Activated T-cell treated with anti-CD3 and anti-CD28 coated beads for 4 hours (primary cell): ENCODE results near the gene KMT2C.
"Not testable (repeated sequence)": the region's sequence is repeated elsewhere in the genome, so short reads cannot be mapped to it uniquely, and the experiment has no call there.

Experiments used
- DNase-seq: peaks from one replicate; pipeline ENCODE4 v3.0.0-alpha.2; 2020

Gene KMT2C

DNA sequence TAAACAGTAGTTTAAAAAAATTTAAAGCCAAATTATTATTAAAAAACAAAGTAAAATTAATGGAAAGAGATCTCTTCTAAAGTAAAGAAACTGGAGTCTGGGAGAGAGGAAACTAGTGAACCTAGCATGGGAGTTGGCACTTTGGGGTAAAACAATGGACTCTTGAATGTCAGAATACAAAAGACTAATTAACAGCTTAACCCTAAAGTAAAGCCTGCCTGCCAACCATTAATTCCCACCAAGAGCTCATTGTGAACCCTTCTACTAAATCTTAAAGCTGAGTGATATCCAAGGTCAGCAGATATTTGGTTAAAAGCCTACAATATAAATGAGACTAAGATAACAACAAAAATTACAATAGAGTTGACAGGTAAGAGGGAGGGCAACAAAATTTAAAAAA, 36.5 kb downstream of the KMT2C start:
- no peak for DNase-seq

DNA sequence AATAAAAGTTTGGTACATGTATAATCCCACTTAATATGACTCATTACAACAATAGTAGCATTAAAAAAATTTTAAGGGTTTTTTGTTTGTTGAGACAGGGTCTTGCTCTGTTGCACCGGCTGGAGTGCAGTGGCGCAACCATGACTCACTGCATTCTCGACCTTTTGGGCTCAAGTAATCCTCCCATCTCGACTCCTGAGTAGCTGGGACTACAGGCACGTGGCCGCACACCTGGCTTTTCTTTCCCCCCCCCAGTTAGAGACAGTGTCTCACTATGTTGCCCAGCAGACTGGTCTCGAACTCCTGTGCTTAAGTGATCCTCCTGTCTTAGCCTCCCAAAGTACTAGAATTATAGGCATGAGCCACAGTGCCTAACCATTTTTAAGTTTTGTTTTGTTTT, 40.7 kb downstream of the KMT2C start:
- no peak for DNase-seq

DNA sequence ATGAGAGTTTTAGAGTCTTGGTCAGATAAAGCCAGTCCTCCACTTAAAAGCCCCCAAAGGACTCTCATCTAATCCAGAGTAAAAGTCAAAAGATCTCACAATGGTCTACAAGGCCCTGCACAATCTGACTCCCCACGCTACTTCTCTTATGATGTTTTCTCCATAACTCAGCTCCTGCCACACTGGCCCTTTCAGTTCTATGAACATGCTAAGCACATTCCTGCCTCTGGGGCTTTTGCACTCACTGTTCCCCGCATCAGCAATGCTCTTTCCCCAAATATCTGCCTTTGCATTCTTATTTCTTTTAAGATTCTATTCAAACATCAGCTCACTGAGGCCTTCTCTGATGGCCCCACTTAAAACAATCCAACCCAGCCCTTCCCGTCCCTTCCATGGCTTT, 41.6 kb downstream of the KMT2C start:
- DNase-seq: not testable (repeated sequence)

DNA sequence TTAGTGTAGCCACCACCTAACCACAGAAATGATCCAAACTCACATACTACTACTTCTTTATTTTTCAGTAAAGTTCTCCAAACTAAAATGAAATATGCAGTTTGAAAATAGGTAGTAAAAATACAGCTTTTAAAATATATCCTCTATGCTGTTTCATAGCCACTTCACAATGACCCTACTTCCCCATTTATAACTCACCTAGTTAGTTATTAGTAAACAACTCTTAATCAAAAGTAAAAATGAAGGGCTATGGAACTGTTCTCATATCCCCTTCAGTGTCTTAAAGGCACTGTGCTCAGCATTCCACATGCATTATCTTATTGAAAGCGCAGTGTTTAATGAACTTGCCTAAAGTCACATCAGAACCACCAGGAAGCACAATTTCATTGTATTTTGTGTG, 43.5 kb downstream of the KMT2C start:
- no peak for DNase-seq

DNA sequence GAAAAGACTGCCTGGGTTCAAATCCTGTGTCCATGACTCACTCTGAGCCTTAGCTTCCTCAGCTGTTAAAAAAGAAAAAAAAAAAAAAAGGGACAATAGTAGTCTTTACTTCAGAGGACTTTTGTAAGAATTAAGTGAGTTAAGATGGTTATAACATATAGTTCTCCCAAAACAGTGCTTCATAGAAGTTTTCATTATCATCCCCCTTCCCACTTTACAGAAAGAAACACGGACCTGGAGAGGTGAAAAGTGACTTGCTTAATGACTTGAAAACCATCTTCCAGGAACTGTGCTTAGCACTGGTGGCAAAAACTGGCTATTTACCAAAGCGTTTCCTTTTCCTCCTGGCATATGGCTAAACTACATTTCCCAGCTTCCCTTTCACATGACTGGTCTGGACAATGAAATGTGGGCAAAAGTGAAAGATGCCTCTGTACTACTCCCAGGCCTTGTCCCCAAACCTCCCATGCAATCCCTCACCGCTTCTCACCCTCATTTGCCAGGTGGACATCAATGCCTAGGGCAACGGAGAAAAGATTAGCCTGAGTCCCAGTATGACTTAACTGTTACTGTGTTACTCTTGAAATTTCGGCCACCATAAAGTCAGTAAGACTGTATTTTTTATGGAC, 49.6 kb downstream of the KMT2C start:
- not testable (repeated sequence) for DNase-seq

DNA sequence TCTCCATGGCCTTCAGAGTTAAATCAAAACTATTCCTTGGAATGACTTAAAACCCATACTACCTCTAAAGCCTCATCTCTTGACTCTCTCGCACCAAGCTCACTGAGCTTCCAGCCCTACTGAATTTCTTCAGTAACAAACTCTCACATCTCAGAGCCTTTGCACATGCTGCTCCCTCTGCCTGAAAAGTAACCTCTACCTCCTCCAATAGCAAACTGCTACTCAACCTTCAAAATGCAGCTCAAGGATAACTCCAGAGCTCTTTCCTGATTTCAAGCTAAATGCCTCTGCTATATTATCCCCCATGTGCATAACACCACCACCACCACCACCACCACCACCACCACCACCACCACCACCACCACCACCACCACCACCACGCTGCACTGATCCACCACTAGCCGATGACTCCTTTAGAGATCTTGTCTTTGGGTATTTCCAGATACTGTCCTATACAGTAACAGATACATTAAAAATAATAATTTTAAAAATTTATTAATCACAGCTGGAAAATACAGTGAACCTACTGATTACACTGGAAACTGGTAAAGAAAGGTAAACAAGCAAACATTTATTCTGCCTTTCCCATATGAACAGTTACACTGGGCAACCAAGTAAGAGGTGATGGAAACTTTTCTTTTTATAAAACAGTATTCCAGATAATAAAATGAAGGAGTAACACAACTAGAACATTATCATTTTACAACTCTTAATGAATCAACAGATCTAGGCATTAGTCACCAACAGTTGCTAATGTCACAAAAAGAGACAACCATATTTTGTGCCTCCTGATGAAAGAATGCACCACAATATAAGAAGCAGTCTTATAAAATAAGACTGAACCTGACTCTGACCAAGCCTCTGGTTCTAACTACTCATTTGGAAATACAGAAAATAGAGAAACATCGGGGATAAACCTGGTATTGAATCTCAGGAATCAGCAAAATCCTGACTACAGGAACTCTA, 51.3 kb downstream of the KMT2C start:
- DNase-seq: not testable (repeated sequence)

DNA sequence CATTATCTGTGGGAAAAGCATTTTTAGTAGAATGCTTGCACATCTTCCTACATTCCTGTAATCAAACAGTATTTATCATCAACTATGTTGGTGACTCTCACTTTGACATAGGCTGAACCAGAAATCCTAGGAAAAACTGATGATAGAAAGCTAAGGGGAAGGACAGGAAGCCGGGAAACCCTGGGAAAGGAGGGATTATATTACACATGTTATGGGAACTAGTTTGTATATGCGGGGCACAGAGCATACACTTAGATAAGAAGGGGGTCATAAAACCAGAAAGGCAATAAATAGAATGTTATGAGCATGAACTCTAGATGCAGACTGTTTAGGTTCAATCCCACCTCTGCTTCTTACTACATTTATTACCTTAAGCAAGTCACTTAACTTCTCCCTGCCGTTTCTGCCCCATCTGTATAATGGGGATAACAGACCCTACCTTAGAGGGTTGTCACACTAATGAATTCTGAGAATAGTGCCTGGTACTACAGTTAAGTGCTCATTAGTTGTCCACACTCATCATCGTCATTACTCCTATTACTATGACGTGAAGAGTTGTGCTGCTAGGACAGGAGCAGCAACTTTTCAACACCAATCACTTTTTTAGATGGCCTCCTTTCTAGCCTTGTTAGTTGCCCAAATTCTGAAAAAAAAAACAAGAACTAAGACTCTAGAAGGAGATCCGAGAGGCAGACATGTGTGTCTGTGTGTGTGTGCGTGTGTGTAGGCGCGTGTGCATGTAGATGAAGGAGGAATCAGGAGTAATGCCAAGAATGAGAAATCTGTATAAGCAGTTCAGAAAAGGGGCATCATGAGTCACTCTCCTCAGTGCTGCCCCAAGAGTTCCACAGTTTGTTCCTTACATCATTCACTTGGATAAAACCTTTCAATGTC, 52.2 kb downstream of the KMT2C start:
- DNase-seq: no peak

DNA sequence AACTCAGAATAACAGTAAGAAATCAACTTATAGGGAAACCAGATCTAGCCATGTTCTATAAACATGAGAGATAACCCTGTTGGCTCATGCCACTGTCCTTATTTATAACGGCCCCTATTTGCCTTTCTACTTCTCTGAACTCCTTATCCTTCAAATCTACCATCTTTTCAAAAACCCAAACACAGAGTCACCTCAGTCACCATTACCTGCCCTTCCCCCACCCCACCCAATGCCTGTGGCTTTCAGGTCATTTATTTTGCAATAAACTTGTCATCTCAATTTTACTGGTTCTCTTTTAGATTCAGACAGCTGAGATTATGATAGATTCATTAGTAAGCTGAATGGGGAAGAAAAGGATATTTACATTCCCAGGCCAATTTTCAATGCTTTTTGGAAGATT, 53.6 kb downstream of the KMT2C start:
- no peak for DNase-seq

DNA sequence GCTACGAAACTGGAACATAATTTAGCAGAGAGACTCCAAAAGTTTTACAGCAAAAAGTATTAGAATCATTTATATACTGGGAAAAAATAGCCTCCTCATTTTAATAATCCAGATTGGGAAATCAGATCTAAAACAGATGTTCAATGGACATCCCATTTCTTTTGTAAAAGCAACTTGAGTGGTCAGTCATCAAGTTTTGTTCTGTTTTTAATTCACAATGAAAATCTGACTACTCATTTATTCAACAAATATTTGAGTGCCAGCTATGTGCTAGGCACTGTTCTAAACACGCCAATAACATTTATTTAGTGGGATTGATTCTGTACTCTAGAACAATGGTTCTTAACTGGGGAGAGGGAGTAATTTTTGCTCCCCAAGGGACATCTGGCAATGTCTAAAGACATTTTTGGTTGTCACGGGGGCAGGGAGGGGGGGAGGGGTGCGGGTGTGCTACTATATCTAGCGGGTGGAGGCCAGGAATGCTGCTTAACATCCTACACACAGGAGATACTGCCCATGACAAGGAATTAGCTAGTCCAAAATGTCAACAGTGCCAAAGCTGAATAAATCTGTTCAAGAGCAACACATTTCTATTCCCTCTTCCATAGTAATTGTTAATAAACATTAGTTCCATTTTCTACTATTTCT, 54.7 kb downstream of the KMT2C start:
- DNase-seq: not testable (repeated sequence)

DNA sequence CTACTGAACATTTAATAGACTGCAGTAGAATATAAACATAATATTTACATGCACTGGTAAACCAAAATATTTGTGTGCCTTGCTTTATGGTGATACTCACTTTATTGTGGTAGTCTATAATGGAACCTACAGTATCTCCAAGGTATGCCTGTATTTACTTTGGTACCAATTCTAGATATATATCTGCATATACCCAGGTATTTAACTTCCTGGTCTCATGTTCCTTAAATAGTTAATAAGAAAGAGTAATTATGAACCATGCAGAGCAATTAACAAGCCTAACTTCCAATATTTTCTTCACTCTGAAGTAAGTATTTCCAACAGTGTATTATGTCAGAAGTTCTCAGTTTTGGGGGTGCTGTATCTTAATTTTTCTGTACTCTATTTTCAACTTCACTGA, 57.3 kb downstream of the KMT2C start:
- not testable (repeated sequence) for DNase-seq

DNA sequence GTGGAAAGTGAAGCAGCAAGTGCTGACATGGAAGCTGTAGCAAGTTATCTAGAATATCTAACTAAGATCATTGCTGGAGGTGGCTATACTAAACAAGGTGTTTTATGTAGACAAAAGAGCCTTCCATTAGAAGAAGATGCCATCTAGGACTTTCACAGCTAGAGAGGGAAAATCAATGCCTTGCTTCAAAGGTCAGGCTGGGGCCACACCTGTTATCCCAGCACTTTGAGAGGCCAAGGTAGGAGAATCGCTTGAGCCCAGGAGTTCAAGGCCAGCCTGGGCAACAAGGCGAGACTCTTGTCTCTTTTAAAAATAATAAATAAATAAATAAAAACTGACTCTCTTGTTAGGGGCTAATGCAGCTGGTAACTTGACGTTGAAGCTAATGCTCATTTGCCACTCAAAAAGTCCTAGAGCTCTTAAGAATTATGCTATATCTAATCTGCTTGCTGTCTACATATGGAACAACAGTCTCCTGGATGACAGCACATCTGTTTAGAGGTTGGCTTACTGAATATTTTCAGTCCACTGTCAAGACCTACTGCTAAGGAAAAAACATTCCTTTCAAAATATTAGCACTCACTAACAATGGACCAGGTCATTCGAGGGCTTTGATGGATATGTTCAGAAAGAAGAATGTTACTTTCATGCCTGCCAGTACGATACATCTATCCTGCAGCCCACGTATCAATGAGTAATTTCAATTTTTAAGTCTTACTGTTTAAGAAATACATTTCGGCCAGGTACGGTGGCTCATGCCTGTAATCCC, 58.9 kb downstream of the KMT2C start:
- not testable (repeated sequence) for DNase-seq

DNA sequence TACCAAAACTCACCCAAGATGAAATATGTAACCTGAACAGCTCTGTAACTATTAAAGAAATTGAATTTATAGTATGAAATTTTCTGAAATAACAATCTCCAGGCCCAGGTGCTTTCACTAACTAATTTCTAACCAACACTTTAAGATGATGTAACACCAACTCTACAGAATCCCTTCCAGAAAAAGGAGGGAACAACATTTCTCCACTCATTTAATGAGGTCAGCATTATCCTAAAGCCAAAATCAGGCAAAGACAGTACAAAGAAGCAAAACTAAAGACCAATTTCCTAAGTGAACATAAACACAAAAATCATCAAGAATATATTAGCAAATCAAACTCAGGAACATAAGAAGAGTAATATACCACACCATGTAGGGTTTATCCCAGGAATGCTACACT, 65.5 kb downstream of the KMT2C start:
- DNase-seq: no peak

DNA sequence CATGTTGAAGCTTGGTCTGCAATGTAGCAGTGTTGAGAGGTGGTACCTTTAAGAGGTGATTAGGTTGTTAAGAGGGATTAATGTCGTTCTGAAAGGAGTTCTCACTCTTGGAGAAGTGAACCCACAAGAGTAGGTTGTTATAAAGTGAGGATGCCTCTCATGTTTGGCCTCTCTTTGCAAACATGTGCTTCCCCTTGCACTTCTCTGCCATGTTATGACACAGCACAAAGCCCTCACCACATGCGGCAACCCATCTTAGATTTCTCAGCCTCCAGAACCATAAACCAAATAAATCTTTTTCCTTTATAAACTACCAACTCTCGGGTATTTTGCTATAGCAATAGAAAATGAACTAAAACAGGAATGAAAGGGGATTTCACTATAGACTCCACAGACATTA, 66.3 kb downstream of the KMT2C start:
- DNase-seq: no peak

DNA sequence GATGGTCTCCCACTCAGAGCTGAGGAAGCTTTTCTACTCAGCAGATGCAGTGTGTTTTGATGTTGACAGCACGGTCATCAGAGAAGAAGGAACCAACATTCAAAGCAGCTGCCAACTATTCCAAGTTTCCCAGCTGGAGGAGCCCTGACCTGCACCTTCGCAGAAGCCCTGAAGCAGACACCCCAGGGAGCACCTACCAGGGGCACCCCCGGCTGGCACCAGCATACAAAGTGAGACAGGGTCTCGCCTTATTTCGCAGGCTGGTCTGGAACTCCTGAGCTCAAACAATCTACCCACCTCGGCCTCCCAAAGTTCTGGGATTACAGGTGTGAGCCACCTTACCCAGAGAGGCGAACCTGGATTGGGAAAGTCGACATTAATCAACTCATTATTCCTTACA, 68.6 kb downstream of the KMT2C start:
- no peak for DNase-seq

DNA sequence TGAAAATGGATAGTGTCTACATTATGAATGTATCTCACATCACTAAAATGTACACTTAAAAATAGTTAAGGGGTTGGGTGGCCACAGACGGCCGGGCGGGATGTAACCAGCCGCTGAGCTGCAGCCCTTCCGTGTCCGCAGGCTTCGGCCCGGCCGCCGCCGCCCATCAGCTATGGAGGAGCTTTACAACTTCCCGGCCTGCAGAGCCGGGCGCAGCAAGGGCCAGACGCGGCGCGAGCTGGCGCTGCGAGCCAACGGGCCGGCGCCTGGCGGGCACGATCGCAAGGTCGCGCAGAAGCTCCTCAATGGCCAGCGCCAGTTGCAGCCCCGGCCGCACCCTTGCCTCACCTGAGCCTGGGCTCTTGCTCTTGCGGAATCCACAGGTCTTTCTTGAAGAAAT, 69.1 kb downstream of the KMT2C start:
- DNase-seq: no peak

DNA sequence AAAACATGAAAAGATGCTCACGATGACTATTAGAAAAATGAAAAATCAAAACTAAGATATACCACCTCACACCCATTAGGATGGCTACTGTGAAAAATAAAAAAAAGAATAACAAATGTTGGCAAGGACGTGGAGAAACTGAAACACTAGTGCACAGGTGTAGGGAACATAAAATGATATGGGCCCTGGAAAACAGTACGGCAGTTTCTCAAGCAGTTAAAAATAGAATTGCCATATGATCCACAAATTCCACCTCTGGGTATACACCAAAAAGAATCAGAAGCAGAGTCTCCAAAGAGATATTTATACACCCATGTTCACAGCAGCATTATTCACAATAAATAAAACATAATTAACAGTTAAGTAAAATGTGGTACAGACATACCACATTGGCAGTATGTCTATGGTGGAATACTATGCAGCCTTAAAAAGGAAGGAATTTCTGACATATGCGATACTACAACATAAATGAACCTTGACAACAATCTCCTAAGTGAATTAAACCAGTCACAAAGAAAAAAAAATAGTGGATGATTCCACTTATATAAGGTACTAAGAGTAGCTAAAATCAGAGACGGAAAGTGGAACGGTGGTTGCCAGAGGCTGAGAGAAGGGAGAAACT, 69.7 kb downstream of the KMT2C start:
- no peak for DNase-seq

DNA sequence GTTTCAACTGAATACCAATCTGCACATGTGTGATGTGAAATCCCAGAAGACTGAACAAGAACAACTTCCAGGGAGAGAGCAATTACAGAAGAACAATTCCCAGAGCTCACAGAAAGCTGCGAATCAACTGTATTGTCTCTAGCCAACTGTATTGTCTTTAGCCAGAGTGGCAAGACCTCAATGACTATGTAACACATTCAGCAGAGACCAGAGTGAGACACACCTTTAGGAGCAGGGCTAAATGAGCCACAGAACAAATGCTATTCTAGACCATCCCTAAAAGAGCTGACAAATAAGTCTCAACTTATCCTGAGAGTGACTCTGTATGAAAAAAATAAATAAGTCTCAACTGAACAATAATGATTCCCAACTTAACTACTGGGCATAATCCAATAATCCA, 72.0 kb downstream of the KMT2C start:
- DNase-seq: no peak

DNA sequence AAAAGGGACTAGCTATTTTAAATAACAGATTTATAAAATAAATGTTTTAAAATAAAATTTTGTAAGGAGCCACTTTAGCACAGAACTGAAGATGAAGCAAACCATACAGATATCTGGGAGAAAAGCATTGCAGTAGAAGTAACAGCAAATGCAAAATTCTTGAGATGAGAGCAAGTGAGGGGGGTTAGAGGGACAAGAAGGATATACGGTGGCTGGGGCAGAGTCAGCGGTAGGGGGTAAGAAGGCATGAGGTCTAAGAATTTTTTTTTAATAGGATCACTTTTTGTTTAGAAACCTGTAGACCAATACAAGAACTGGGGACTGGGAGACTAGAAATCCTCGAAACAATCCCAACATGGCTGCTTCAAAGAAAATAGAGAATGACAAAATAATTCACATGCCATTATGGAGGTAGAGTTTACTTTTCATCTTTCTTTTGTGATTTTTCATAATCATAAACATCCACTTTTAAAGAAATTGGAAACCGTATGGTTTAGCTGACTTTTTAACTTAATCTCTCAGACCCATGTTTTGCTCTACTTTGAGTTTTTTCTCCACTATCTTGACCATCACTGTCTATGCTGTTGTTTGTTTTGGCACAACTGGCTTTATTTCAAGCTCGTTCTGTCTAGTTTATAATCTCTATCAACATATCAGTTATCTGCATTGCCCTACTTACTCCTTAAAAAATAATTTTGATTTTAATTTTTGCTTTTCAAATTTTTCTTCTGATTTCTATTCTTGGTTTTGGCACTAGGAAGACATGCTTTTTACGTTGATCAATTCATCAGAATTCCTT, 73.5 kb downstream of the KMT2C start:
- no peak for DNase-seq

DNA sequence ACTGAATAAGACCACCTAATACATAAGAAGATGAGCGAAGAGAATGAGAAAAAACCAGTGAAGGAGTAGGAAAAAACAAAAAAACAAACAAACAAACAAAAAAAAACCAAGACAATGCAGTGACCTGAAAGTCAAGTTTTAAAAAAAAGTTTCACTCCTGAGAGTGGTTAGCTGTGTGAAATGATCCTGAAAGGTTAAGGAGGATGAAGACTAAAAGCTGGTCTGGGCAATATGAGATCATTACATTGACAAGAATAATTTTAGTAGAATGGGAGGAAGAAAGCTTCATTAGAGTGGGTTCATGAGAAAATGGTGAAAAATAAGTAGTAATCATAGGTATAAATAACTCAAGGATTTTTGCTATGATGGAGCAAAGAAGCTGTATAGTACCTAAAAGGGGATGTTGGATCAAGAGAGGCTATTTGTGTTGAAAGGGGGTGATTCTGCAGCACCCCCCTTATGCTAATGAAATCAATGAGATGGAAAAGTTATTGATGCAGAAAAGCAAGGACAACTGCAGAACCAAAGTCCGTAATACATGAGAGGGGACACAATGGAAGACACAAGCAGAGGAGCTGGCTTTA, 80.2 kb downstream of the KMT2C start:
- DNase-seq: no peak

DNA sequence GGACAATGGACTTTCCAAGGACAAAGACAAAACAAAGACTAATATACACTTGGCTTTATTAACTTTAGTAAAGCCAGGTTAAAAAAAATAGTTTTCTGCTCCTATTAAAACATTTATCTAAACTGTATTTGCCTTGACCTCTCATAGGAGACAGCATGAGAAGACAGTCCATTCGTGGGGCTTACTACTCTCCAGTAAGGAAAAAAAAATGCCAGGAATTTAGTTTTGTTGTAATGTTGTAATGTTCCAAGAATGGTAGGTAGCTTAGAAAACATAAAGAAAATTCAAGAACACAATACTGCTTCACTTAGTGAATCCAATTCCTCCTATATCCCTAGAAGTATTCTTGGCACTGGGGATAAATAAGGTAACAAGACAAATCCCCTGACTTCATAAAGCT, 81.7 kb downstream of the KMT2C start:
- no peak for DNase-seq
